Motor neuron (in vitro differentiated cells): ENCODE results near the gene FARP1. TPM values are rescaled to one million over a fixed set of nuclear protein-coding genes. Genes with fewer than 3 reads are reported as not detected.
A peak's percentile ranks its signal among the peaks of the same experiment; 100 is the strongest.

Experiments
- ATAC-seq, 8 experiments: fragments of 200-7000 bp; cut with Tn5 transposase; replicated peaks in 6 of 8; 2 replicates each; pipeline ENCODE4 v1.8.0; 2021; ENCODE audit warnings: mild to moderate bottlenecking in 8 of 8, moderate library complexity in 8 of 8
- H3K27ac ChIP-seq, 2 donors: fragments of 250-450 bp; sonication (Bioruptor Pico); 2 replicates each; pipeline ENCODE4 v1.9.0; 2021; ENCODE audit warnings: antibody characterized with exemption in 2 of 2, mild to moderate bottlenecking in 2 of 2, moderate library complexity in 1 of 2
- H3K4me1 ChIP-seq, 2 donors: fragments of 250-450 bp; sonication (Bioruptor Pico); replicated peaks in 1 of 2; 2 replicates each; pipeline ENCODE4 v1.6.1; 2021; ENCODE audit warnings: antibody characterized with exemption in 2 of 2, mild to moderate bottlenecking in 2 of 2, moderate library complexity in 1 of 2
- H3K4me3 ChIP-seq, 5 donors: fragments of 250-450 bp; sonication (Bioruptor Pico); 2 replicates each; pipeline ENCODE4 v1.9.0; 2021; ENCODE audit warnings: antibody characterized with exemption in 5 of 5, mild to moderate bottlenecking in 5 of 5, moderate library complexity in 4 of 5
- WGBS, 10 experiments: fragments of 450-650 bp; shearing (Covaris generic); methylation state at CpG; one replicate each; pipeline ENCODE4 v1.0.0; 2022; 5-methylcytosine and 5-hydroxymethylcytosine counted together
- in situ Hi-C, 9 experiments: fragments of 400-800 bp; cut with MboI; loops; one replicate each; pipeline ENCODE4 v1.15.0; 2021; ENCODE audit warnings: low sequenced_read_pairs in 9 of 9, low pct_unique_long_range_greater_than_20kb in 2 of 9; ENCODE audit not compliant: unreplicated experiment in 9 of 9
- total RNA-seq, 8 experiments: library from RNA; unstranded; fragments of 300-600 nt; gene quantifications; 2 replicates each; pipeline versions ENCODE4 v1.2.3 to v1.2.4, GENCODE V29; 2022

The FARP1 gene
- total RNA-seq, 8 experiments from 2014 or later, result 6.5 to 349 (median 25.6) TPM

GRCh38 chr13:98298599-98298998, 155.7 kb downstream of the FARP1 start:
- Histone ChIP-seq H3K4me3 (no peak overlapping the region), H3K27ac (no peak overlapping the region), H3K4me1 (peaks cover 5 to 7% of the 10 kb centered on the region in 2 donors)
- WGBS, 10 experiments, result 41 to 100% (median 75%) methylated on average over 1 to 3 of the region's 3 CpGs; no CpG with 5 or more reads in 1 of the 10 experiments
- ATAC-seq, result no peak
- in situ Hi-C loops, result no loop called here

DNA sequence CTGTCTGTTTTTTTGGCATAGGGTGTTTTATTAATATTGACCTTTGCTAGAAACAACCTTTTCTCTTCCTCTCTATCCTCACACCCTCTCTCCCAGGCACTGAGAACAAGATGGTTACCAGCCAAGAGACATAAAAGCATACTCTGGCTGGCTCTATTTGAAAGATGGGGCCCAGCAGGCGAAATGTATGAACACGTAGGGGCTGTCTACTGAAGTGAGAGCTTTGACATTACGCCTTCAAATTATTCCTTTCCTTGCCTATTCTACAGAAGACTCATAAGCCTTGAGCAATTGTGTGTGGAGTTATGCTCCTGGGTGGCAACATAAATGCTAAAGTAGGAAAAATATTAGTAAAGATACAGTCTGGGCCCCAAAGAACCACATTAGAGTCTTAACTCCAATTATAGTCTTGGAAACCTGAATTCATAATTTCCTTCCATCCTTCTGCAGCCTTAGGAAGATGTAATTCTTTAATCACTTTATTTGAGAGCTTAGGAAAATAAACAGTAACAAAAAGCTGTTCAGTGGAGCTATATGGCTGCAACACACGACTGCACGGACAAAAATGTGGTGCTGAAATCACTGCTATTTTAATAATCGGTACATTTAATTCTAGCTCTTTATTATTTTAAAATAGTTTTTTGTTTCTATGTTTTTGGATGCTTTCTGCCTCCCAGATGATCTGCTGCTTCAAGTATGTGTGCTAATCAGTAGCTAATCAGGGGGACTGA, 156.5 kb downstream of the FARP1 start:
- H3K27ac ChIP-seq, result no peak overlapping the region
- no peak overlapping the region for H3K4me3 ChIP-seq
- in situ Hi-C loops, result no loop called here
- H3K4me1 ChIP-seq, result peaks cover 7 to 9% of the 10 kb centered on the region in 2 donors
- 36 to 91% (median 76%) methylated on average over 4 to 6 of the region's 6 CpGs; no CpG with 5 or more reads in 1 of the 10 experiments for WGBS, 10 experiments
- peak in 1 of 8 experiments; percentile 32 for ATAC-seq

- in situ Hi-C loops, result no loop called here
- 89 to 97% (median 95%) methylated on average over 3 to 7 of the region's 7 CpGs; no CpG with 5 or more reads in 7 of the 10 experiments for WGBS, 10 experiments
- Histone ChIP-seq H3K4me3 (no peak overlapping the region), H3K27ac (no peak overlapping the region), H3K4me1 (peaks cover 7 to 9% of the 10 kb centered on the region in 2 donors)
- peak in 2 of 8 experiments; percentile 54 to 78 for ATAC-seq
These were observed 157.1 kb downstream of the FARP1 start for GRCh38 chr13:98299966-98300350.

GRCh38 chr13:98300956-98301641, 158.2 kb downstream of the FARP1 start:
- H3K4me1 ChIP-seq, result peaks cover 7 to 9% of the 10 kb centered on the region in 2 donors
- in situ Hi-C loops, result no loop called here
- ATAC-seq, result peak in 2 of 8 experiments; percentile 41 to 65
- H3K4me3 ChIP-seq, result no peak overlapping the region
- no peak overlapping the region for H3K27ac ChIP-seq
- WGBS, 10 experiments, result 11 to 100% (median 82%) methylated on average over 1 to 6 of the region's 7 CpGs

- in situ Hi-C loops, result no loop called here
- Histone ChIP-seq H3K27ac (no peak overlapping the region), H3K4me3 (no peak overlapping the region), H3K4me1 (peaks cover 7 to 9% of the 10 kb centered on the region in 2 donors)
- ATAC-seq, result peak in 3 of 8 experiments; percentile 14 to 38 (median 34)
- WGBS, 10 experiments, result 17 to 100% (median 69%) methylated on average over 2 to 7 of the region's 7 CpGs; no CpG with 5 or more reads in 1 of the 10 experiments
These were observed 158.8 kb downstream of the FARP1 start for GRCh38 chr13:98301721-98302120.

- no peak for ATAC-seq
- H3K4me1 ChIP-seq, result peaks cover 0 to 13% of the 10 kb centered on the region in 2 donors
- no peak overlapping the region for H3K4me3 ChIP-seq
- in situ Hi-C loops, result no loop called here
- H3K27ac ChIP-seq, result no peak overlapping the region
- 80 to 100% (median 91%) methylated on average over 2 to 6 of the region's 6 CpGs; no CpG with 5 or more reads in 1 of the 10 experiments for WGBS, 10 experiments
These were observed 161.0 kb downstream of the FARP1 start for GRCh38 chr13:98303858-98304257.

DNA sequence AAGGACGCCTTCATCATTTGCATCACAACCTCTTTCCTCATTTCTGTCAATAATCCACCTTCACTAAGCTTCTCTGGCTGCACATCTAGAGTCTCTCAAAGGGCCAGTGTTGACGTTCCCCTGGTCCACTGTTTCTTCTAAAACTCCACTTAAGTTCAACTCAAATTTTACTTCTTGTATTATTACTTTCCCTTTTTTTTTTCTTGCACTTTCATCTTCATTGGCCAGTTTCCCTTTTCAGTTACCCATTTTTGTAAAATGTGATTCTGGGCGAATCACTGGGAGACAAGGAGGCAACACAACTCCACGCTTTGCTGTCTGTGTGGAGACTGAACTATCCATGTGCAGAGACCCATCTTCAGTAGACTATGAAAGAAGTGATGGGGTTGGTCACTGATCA, 162.8 kb downstream of the FARP1 start:
- no peak overlapping the region for H3K27ac ChIP-seq
- WGBS, 10 experiments, result 80 to 100% (median 100%) methylated on average over 1 to 4 of the region's 4 CpGs; no CpG with 5 or more reads in 1 of the 10 experiments

DNA sequence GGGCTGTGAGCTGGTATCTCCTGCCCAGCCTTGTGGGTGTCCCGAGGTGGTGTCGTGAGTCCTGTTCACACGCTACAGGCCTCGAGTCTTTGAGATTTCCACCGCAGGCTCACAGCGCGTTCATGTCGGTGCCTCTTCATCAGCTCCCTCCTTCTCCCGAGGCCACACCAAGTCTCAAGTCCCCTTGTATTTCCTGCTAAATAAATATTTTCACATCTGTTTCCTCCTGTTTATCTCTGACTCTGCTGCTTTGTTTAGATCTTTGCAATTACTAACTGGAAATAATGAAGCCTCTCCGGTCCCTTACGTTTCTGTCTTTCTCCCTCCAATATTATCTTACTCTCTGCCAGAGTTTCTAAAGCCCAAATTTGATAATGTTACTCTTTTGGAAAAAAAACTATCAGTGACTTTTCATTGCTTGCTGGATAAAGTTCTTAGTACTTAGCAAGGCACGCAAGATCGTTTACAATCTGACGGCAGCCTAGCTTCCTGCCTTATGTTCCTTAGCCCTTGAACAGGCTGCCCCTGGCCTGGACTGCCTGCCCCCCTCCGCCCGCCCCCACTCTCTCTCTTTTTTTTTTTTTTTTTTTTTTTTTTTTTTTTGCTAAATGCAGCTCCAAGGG, 164.7 kb downstream of the FARP1 start:
- in situ Hi-C loops, result no loop called here
- H3K4me1 ChIP-seq, result peaks cover 0 to 11% of the 10 kb centered on the region in 2 donors
- H3K27ac ChIP-seq, result no peak overlapping the region
- H3K4me3 ChIP-seq, result no peak overlapping the region
- ATAC-seq, result no peak
- 20 to 100% (median 56%) methylated on average over 1 to 14 of the region's 16 CpGs; no CpG with 5 or more reads in 2 of the 10 experiments for WGBS, 10 experiments

More for the DNA sequence above, 162.8 kb downstream of the FARP1 start:
- Histone ChIP-seq H3K4me1 (peaks cover 0 to 13% of the 10 kb centered on the region in 2 donors), H3K4me3 (no peak overlapping the region)
- in situ Hi-C loops, result no loop called here
- ATAC-seq, result no peak

- no peak for ATAC-seq
- Histone ChIP-seq H3K4me1 (peaks cover 0 to 11% of the 10 kb centered on the region in 2 donors), H3K27ac (no peak overlapping the region), H3K4me3 (no peak overlapping the region)
- in situ Hi-C loops, result no loop called here
- 49 to 98% (median 81%) methylated on average over 2 to 10 of the region's 20 CpGs; no CpG with 5 or more reads in 1 of the 10 experiments for WGBS, 10 experiments
These were observed 165.4 kb downstream of the FARP1 start for GRCh38 chr13:98308086-98308911.

DNA sequence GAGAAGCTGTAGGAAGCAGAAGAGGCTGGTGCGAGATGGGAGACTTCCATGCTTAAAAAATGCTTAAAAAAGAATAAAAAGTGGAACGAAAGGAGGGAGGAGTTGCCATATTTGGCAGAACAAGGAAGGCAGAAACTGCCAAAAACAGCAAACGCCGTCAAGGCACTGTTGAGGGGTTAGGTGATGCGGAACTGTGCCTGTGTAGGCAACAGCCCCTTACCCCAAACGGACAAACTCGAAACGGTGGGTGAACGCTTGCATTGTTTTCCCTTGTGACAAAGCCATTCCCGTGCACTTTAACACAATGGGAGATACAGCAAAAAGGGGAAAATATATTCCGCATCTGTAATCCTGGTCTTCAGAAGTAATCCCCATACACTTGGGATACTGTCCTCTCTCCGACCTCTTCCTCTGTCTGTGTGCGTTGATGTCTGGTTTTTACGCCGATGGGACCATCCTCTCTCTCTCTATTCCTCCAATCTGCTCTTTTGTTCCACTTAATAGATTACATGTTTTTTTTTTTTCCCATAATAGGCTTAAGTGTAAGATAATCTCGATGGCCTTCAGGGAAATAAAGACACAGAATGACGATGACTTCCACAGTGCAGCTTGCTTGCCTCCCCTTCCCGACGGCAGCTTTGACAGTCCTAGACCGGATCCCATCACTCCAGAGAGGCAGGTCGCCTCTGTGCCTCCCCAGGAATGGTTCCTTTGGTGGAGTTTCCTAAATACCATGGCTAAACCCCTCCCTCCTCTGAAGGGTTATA, 166.9 kb downstream of the FARP1 start:
- 63 to 92% (median 80%) methylated on average over 1 to 15 of the region's 21 CpGs for WGBS, 10 experiments
- in situ Hi-C loops, result no loop called here
- H3K27ac ChIP-seq, result no peak overlapping the region
- ATAC-seq, result no peak
- no peak overlapping the region for H3K4me3 ChIP-seq
- peaks cover 0 to 5% of the 10 kb centered on the region in 2 donors for H3K4me1 ChIP-seq

GRCh38 chr13:98310485-98311199, 167.7 kb downstream of the FARP1 start:
- Histone ChIP-seq H3K4me1 (peaks cover 0 to 5% of the 10 kb centered on the region in 2 donors), H3K27ac (no peak overlapping the region), H3K4me3 (no peak overlapping the region)
- no peak for ATAC-seq
- 57 to 90% (median 87%) methylated on average over 1 to 2 of the region's 2 CpGs; no CpG with 5 or more reads in 6 of the 10 experiments for WGBS, 10 experiments
- in situ Hi-C loops, result no loop called here
